A549 (cell line): ENCODE results near the gene PVALEF. TPM values are rescaled to one million over a fixed set of nuclear protein-coding genes. Genes with fewer than 3 reads are reported as not detected.

ENCODE experiments used
- ATAC-seq, 2 experiments: fragments of 200-7000 bp in 1 of 2; fragments of >200 bp in 1 of 2; cut with Nextera tagmentation in 1 of 2; cut with Tn5 transposase in 1 of 2; 3 replicates each; pipeline versions ENCODE4 v1.8.0 to v1.9.1; 2018 to 2020; ENCODE audit warnings: mild to moderate bottlenecking in 1 of 2, moderate library complexity in 1 of 2
- CTCF ChIA-PET: fragments of 300-600 bp; sonication (Branson Sonifier 250); formaldehyde crosslinking; extraction: SDS; loops from one replicate; lab custom pipeline; 2021; ENCODE audit warnings: antibody characterized with exemption, inconsistent platforms; lab: Yijun Ruan, JAX
- POLR2A ChIA-PET: fragments of 350-600 bp; formaldehyde crosslinking; extraction: SDS; loops from one replicate; lab custom pipeline; 2021; ENCODE audit warnings: antibody characterized with exemption, inconsistent platforms; lab: Yijun Ruan, JAX
- DNase-seq, 2 experiments: peaks; one replicate each; pipeline versions ENCODE4 v3.0.0 to v3.0.0-alpha.2; 2011 to 2016; ENCODE audit warnings: low read depth in 1 of 2, low spot score in 1 of 2
- FAIRE-seq: peaks from 2 replicates; lab custom pipeline; 2011; peaks lifted over from hg19 to GRCh38; lab: Jason Lieb, UNC
- H3K27ac ChIP-seq, 2 experiments: fragments of >200 bp; sonication (Bioruptor Twin); formaldehyde crosslinking; 3 replicates each; pipeline ENCODE4 v1.5.1; 2016 to 2017
- H3K4me1 ChIP-seq: fragments of >200 bp; sonication (Bioruptor Twin); formaldehyde crosslinking; 3 replicates; pipeline ENCODE4 v1.6.1; 2016
- H3K4me2 ChIP-seq: fragments of >200 bp; sonication (Bioruptor Twin); formaldehyde crosslinking; 3 replicates; pipeline ENCODE4 v1.6.1; 2016
- H3K4me3 ChIP-seq: fragments of >200 bp; sonication (Bioruptor Twin); formaldehyde crosslinking; 3 replicates; pipeline ENCODE4 v1.5.1; 2016
- H3K9me3 ChIP-seq: fragments of >200 bp; sonication (Bioruptor Twin); formaldehyde crosslinking; 3 replicates; pipeline ENCODE4 v1.6.1; 2016
- CBX8 ChIP-seq: fragments of 200-600 bp; sonication (generic); IDR thresholded peaks from 2 replicates; pipeline ENCODE4 v1.6.1; 2016
- CEBPB ChIP-seq, 2 experiments: fragments of >200 bp in 1 of 2; sonication (Bioruptor Twin) in 1 of 2; formaldehyde crosslinking in 1 of 2; IDR thresholded peaks; 2 replicates each; pipeline ENCODE4 v1.6.1; 2012 to 2016
- ESRRA ChIP-seq: fragments of 150-350 bp; IDR thresholded peaks from 2 replicates; pipeline ENCODE4 v1.6.1; 2014; ENCODE audit warnings: mild to moderate bottlenecking, low read length, borderline replicate concordance
- FOXS1 ChIP-seq: fragments of 250-450 bp; sonication (Bioruptor Pico); IDR thresholded peaks from 2 replicates; pipeline ENCODE4 v1.5.0; 2020; ENCODE audit warnings: mild to moderate bottlenecking, moderate library complexity
- GATA3 ChIP-seq: IDR thresholded peaks from 2 replicates; pipeline ENCODE4 v1.6.1; 2012; ENCODE audit warnings: borderline replicate concordance
- HDAC2 ChIP-seq: fragments of 200-600 bp; sonication (generic); IDR thresholded peaks from 2 replicates; pipeline ENCODE4 v1.6.1; 2016
- HOXB5 ChIP-seq: fragments of 250-450 bp; sonication (Bioruptor Pico); IDR thresholded peaks from 2 replicates; pipeline ENCODE4 v1.5.0; 2020; ENCODE audit warnings: mild to moderate bottlenecking, moderate library complexity
- KDM5A ChIP-seq: fragments of 200-600 bp; sonication (generic); IDR thresholded peaks from 2 replicates; pipeline ENCODE4 v1.6.1; 2016; ENCODE audit warnings: antibody characterized with exemption, mild to moderate bottlenecking
- MAFK ChIP-seq: fragments of 450-650 bp; IDR thresholded peaks from 2 replicates; pipeline ENCODE4 v1.6.1; 2014; ENCODE audit not compliant: partially characterized antibody
- MAZ ChIP-seq: fragments of 150-350 bp; IDR thresholded peaks from 2 replicates; pipeline ENCODE4 v1.6.1; 2014; ENCODE audit warnings: antibody characterized with exemption, low read depth, low read length, borderline replicate concordance
- NFE2L2 ChIP-seq: fragments of 150-350 bp; conservative IDR thresholded peaks from 2 replicates; pipeline ENCODE4 v1.6.1; 2014; ENCODE audit warnings: low read length
- NR3C1 ChIP-seq: fragments of >200 bp; sonication (Bioruptor Twin); formaldehyde crosslinking; IDR thresholded peaks from 3 replicates; pipeline ENCODE4 v1.6.1; 2017
- POLR2AphosphoS2 ChIP-seq: conservative IDR thresholded peaks from 2 replicates; pipeline ENCODE4 v1.6.1; 2012; ENCODE audit warnings: low read length, improper control_type of control experiment, inconsistent platforms
- RAD21 ChIP-seq, 2 experiments: fragments of >200 bp in 1 of 2; sonication (Bioruptor Twin) in 1 of 2; formaldehyde crosslinking in 1 of 2; IDR thresholded peaks in 1 of 2; conservative IDR thresholded peaks in 1 of 2; 2 replicates in 1 of 2; 3 replicates in 1 of 2; pipeline ENCODE4 v1.6.1; 2012 to 2018; ENCODE audit warnings: inconsistent platforms in 1 of 2
- RFX5 ChIP-seq: fragments of 450-650 bp; IDR thresholded peaks from 2 replicates; pipeline ENCODE4 v1.7.1; 2014; ENCODE audit warnings: antibody characterized with exemption, mild to moderate bottlenecking, moderate library complexity
- ZSCAN20 ChIP-seq: fragments of 250-450 bp; sonication (Bioruptor Pico); IDR thresholded peaks from 2 replicates; pipeline ENCODE4 v1.8.0; 2022; ENCODE audit warnings: mild to moderate bottlenecking, moderate library complexity
- WGBS: methylation state at CpG from one replicate; pipeline ENCODE4 v1.1.6; 2017; ENCODE audit errors: missing lambda C conversion rate; 5-methylcytosine and 5-hydroxymethylcytosine counted together
- polyA plus RNA-seq, 4 experiments: library from polyadenylated mRNA; depleted of rRNA in 3 of 4; stranded (reverse); fragments of >200 nt; fragmentation: RNase III in 1 of 4; extraction: RNeasy Plus Mini Kit Qiagen cat#74134 plus additional on column Dnase treatment in 1 of 4; gene quantifications; 2 replicates in 3 of 4; 3 replicates in 1 of 4; pipeline ENCODE4 v1.2.3, GENCODE V29; 2011 to 2017
- TF ChIP-seq, protein P1 (sequence below): fragments of 150-350 bp; IDR thresholded peaks from 2 replicates; pipeline ENCODE4 v1.6.1; 2014; ENCODE audit warnings: low read depth, mild to moderate bottlenecking, low read length
- TF ChIP-seq, protein P2 (sequence below): fragments of 250-450 bp; sonication (Bioruptor Pico); IDR thresholded peaks from 2 replicates; pipeline ENCODE4 v1.5.0; 2020; ENCODE audit warnings: low read depth, mild to moderate bottlenecking, moderate library complexity
- TF ChIP-seq, protein P3 (sequence below): IDR thresholded peaks from 2 replicates; pipeline ENCODE4 v1.6.1; 2012
- TF ChIP-seq, protein P4 (sequence below): IDR thresholded peaks from 2 replicates; pipeline ENCODE4 v1.6.1; 2012
- TF ChIP-seq, protein P5 (sequence below): fragments of 250-450 bp; sonication (Bioruptor Pico); IDR thresholded peaks from 2 replicates; pipeline ENCODE4 v1.5.0; 2021; ENCODE audit warnings: mild to moderate bottlenecking, moderate library complexity, borderline replicate concordance
- TF ChIP-seq, protein P6 (sequence below): fragments of 200-600 bp; sonication (generic); IDR thresholded peaks from 2 replicates; pipeline ENCODE4 v1.6.1; 2016; ENCODE audit warnings: antibody characterized with exemption, mild to moderate bottlenecking, moderate library complexity

The PVALEF gene
- polyA plus RNA-seq, 2 of the 4 experiments (the other 2 are of a cell fraction), result not detected

DNA sequence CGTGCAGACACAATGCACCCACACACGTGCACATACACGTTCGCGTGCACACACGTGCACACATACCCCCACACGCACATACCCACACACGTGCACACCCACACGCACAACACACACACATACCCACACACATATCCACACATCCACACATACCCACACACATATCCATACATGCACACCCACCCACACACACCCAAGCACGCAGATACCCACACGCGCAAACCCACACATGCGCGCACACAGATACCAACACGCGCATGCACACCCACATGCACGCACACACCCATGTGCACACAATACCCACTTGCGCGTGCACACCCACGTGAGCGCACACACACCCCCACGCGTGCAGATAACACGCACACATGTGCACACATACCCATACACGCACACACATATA lies 26.8 kb upstream of the PVALEF start:
- TF ChIP-seq MAZ (no peak), CBX8 (no peak), HOXB5 (CRISPR knock-in tag) (no peak), HDAC2 (no peak), RAD21 (conservative IDR thresholded peaks at IDR 0.05 in 1 of 2, IDR thresholded peaks at IDR 0.05 in 1 of 2) (no peak), GATA3 (no peak), ZSCAN20 (CRISPR knock-in tag) (no peak), NFE2L2 (no peak), NR3C1 (no peak)
- TF ChIP-seq, protein P1, sequence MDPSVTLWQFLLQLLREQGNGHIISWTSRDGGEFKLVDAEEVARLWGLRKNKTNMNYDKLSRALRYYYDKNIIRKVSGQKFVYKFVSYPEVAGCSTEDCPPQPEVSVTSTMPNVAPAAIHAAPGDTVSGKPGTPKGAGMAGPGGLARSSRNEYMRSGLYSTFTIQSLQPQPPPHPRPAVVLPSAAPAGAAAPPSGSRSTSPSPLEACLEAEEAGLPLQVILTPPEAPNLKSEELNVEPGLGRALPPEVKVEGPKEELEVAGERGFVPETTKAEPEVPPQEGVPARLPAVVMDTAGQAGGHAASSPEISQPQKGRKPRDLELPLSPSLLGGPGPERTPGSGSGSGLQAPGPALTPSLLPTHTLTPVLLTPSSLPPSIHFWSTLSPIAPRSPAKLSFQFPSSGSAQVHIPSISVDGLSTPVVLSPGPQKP, result no peak
- TF ChIP-seq, all 56 proteins: peak for 0
- WGBS, result 83% methylated on average over 25 of the region's 25 CpGs
- no peak overlapping the region for H3K27ac ChIP-seq
- CTCF ChIA-PET, result interaction anchor here (0.8 kb wide), 1 partner anchor 52 kb away, joined by 3 read pairs; no protein-coding TSS in a partner anchor
- H3K4me3 ChIP-seq, result no peak overlapping the region
- H3K9me3 ChIP-seq, result no peaks in the 10 kb centered on the region
- no peak for ATAC-seq
- FAIRE-seq, result no peak
- no peak for DNase-seq
- peaks cover 10% of the 10 kb centered on the region for H3K4me1 ChIP-seq
- H3K4me2 ChIP-seq, result no peak overlapping the region
- POLR2A ChIA-PET, result no interaction called here

DNA sequence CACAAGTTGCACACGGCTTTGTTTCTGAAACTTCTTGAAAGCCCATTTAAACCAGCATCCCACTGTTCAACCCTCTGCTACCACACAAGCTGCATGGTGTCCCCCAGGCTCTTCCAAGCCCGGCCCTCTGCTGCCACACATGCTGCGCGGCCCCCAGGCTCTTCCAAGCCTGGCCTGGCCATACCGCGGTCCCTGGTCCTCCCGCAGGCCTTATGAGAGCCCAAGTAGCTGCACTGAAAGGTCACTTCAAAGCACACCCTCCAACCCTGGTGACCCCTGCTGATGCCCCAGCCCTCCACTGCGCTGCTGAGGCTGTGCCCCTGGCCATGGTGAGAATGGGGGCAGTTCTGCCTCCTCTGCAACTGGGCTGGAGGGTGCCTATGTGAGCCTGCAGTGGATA lies 25.9 kb upstream of the PVALEF start:
- no peak overlapping the region for H3K27ac ChIP-seq
- ChIA-PET CTCF (interaction anchor here (0.8 to 11.5 kb wide), 7 partner anchors 8 to 95 kb away, joined by 3 to 175 read pairs (median 6); partner anchors contain the start of genes NDUFAF8 and TEPSIN), POLR2A (no interaction called here)
- peaks cover 10% of the 10 kb centered on the region for H3K4me1 ChIP-seq
- DNase-seq (no peak), FAIRE-seq (no peak), ATAC-seq (no peak)
- TF ChIP-seq, protein P2, sequence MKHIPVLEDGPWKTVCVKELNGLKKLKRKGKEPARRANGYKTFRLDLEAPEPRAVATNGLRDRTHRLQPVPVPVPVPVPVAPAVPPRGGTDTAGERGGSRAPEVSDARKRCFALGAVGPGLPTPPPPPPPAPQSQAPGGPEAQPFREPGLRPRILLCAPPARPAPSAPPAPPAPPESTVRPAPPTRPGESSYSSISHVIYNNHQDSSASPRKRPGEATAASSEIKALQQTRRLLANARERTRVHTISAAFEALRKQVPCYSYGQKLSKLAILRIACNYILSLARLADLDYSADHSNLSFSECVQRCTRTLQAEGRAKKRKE, result no peak
- TF ChIP-seq, protein P3, sequence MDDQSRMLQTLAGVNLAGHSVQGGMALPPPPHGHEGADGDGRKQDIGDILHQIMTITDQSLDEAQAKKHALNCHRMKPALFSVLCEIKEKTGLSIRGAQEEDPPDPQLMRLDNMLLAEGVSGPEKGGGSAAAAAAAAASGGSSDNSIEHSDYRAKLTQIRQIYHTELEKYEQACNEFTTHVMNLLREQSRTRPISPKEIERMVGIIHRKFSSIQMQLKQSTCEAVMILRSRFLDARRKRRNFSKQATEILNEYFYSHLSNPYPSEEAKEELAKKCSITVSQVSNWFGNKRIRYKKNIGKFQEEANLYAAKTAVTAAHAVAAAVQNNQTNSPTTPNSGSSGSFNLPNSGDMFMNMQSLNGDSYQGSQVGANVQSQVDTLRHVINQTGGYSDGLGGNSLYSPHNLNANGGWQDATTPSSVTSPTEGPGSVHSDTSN, result no peak
- TF ChIP-seq RFX5, result no peak
- no peak overlapping the region for H3K4me2 ChIP-seq
- WGBS, result 85% methylated on average over 8 of the region's 8 CpGs
- no peak overlapping the region for H3K4me3 ChIP-seq
- no peaks in the 10 kb centered on the region for H3K9me3 ChIP-seq

DNA sequence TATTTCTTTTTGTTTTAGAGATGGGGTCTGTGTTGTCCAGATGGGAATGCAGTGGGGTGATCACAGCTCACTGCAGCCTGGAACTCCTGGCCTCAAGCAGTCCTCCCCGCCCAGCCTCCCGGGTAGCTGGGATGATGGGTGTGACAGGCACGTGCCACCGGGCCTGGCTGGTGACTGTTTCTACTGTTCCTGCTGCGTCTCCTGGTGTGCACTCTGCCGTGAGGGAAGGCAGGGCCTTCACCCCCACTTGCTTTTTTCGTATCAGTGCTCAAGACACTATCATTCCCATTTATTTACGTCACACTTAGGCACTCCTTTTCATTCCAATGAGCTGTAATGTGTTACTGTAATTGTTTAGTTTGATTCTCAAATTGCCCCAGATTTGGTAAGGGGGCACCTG lies 25.3 kb upstream of the PVALEF start:
- H3K4me3 ChIP-seq, result no peak overlapping the region
- CTCF ChIA-PET, result interaction anchor here (1.2 to 11.5 kb wide), 8 partner anchors 9 to 102 kb away, joined by 3 to 175 read pairs (median 6); partner anchors contain the start of genes NDUFAF8 and TEPSIN

More for the DNA sequence above, 25.3 kb upstream of the PVALEF start:
- H3K9me3 ChIP-seq, result no peaks in the 10 kb centered on the region
- TF ChIP-seq HDAC2 (no peak), FOXS1 (CRISPR knock-in tag) (no peak), NR3C1 (no peak), KDM5A (no peak), CEBPB (IDR thresholded peaks at IDR 0.05) (no peak), GATA3 (no peak), POLR2AphosphoS2 (no peak), ESRRA (no peak), MAFK (no peak), CBX8 (no peak)
- TF ChIP-seq, protein P4, sequence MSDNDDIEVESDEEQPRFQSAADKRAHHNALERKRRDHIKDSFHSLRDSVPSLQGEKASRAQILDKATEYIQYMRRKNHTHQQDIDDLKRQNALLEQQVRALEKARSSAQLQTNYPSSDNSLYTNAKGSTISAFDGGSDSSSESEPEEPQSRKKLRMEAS, result no peak
- TF ChIP-seq, protein P5, sequence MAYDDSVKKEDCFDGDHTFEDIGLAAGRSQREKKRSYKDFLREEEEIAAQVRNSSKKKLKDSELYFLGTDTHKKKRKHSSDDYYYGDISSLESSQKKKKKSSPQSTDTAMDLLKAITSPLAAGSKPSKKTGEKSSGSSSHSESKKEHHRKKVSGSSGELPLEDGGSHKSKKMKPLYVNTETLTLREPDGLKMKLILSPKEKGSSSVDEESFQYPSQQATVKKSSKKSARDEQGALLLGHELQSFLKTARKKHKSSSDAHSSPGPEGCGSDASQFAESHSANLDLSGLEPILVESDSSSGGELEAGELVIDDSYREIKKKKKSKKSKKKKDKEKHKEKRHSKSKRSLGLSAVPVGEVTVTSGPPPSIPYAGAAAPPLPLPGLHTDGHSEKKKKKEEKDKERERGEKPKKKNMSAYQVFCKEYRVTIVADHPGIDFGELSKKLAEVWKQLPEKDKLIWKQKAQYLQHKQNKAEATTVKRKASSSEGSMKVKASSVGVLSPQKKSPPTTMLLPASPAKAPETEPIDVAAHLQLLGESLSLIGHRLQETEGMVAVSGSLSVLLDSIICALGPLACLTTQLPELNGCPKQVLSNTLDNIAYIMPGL (CRISPR knock-in tag), result no peak
- TF ChIP-seq, protein P6, sequence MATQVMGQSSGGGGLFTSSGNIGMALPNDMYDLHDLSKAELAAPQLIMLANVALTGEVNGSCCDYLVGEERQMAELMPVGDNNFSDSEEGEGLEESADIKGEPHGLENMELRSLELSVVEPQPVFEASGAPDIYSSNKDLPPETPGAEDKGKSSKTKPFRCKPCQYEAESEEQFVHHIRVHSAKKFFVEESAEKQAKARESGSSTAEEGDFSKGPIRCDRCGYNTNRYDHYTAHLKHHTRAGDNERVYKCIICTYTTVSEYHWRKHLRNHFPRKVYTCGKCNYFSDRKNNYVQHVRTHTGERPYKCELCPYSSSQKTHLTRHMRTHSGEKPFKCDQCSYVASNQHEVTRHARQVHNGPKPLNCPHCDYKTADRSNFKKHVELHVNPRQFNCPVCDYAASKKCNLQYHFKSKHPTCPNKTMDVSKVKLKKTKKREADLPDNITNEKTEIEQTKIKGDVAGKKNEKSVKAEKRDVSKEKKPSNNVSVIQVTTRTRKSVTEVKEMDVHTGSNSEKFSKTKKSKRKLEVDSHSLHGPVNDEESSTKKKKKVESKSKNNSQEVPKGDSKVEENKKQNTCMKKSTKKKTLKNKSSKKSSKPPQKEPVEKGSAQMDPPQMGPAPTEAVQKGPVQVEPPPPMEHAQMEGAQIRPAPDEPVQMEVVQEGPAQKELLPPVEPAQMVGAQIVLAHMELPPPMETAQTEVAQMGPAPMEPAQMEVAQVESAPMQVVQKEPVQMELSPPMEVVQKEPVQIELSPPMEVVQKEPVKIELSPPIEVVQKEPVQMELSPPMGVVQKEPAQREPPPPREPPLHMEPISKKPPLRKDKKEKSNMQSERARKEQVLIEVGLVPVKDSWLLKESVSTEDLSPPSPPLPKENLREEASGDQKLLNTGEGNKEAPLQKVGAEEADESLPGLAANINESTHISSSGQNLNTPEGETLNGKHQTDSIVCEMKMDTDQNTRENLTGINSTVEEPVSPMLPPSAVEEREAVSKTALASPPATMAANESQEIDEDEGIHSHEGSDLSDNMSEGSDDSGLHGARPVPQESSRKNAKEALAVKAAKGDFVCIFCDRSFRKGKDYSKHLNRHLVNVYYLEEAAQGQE, result no peak
- H3K4me1 ChIP-seq, result peaks cover 10% of the 10 kb centered on the region
- POLR2A ChIA-PET, result no interaction called here
- no peak for DNase-seq
- 62% methylated on average over 8 of the region's 8 CpGs for WGBS
- ATAC-seq, result no peak
- H3K27ac ChIP-seq, result no peak overlapping the region
- no peak overlapping the region for H3K4me2 ChIP-seq
- FAIRE-seq, result no peak
